GM23338 (cell line): ENCODE measurements around the gene ANTXR2.

Experiments
- EZH2 ChIP-seq: fragments of 200-600 bp; sonication (generic); IDR thresholded peaks from one replicate; pipeline ENCODE4 v1.8.0; 2017; ENCODE audit warnings: antibody characterized with exemption, mild to moderate bottlenecking, low read depth; ENCODE audit not compliant: unreplicated experiment
- EZH2phosphoT487 ChIP-seq: fragments of 200-600 bp; sonication (generic); IDR thresholded peaks from one replicate; pipeline ENCODE4 v1.8.1; 2018; ENCODE audit warnings: antibody characterized with exemption; ENCODE audit not compliant: unreplicated experiment
- JUNB ChIP-seq: IDR thresholded peaks from one replicate; pipeline ENCODE4 v1.6.1; 2016; ENCODE audit warnings: antibody characterized with exemption; ENCODE audit not compliant: unreplicated experiment
- POLR2AphosphoS5 ChIP-seq: IDR thresholded peaks from 2 replicates; pipeline ENCODE4 v1.6.1; 2016; ENCODE audit warnings: antibody characterized with exemption, low read depth
- ZNF331 ChIP-seq: fragments of 250-450 bp; sonication (Bioruptor Pico); IDR thresholded peaks from 2 replicates; pipeline ENCODE4 v1.5.0; 2020; ENCODE audit warnings: low read depth, mild to moderate bottlenecking, moderate library complexity
- TF ChIP-seq, protein P1 (sequence below), 2 experiments: fragments of 200-600 bp in 1 of 2; sonication (generic) in 1 of 2; conservative IDR thresholded peaks; 2 replicates each; pipeline versions ENCODE4 v1.5.1 to v1.6.1; 2016 to 2017; ENCODE audit warnings: antibody characterized with exemption in 2 of 2, low read depth in 2 of 2, mild to moderate bottlenecking in 2 of 2, moderate library complexity in 1 of 2
- TF ChIP-seq, protein P2 (sequence below): IDR thresholded peaks from one replicate; pipeline ENCODE4 v1.6.1; 2018; ENCODE audit warnings: antibody characterized with exemption; ENCODE audit not compliant: unreplicated experiment
- TF ChIP-seq, protein P3 (sequence below): IDR thresholded peaks from 2 replicates; pipeline ENCODE4 v1.6.1; 2016; ENCODE audit warnings: antibody characterized with exemption

DNA sequence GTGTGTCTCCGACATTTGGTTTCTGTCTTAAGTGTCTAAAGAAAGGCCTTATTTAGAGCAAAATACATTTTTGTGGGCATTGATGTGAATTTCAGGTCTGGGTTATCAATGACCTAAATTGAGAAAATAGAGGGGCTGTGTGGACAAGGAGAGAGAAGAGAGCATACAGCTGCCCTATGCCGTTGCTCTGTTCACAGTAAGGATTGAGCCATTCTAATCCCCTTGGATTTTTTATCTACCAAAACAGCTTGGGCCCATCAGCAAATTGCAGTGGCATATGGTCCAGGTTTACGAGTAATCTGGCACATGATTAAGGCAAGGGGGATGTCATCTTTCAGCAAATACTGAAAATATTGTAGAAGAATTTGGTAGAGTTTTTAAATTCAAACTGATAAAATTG lies 210.2 kb downstream of the ANTXR2 start:
- TF ChIP-seq, protein P1, sequence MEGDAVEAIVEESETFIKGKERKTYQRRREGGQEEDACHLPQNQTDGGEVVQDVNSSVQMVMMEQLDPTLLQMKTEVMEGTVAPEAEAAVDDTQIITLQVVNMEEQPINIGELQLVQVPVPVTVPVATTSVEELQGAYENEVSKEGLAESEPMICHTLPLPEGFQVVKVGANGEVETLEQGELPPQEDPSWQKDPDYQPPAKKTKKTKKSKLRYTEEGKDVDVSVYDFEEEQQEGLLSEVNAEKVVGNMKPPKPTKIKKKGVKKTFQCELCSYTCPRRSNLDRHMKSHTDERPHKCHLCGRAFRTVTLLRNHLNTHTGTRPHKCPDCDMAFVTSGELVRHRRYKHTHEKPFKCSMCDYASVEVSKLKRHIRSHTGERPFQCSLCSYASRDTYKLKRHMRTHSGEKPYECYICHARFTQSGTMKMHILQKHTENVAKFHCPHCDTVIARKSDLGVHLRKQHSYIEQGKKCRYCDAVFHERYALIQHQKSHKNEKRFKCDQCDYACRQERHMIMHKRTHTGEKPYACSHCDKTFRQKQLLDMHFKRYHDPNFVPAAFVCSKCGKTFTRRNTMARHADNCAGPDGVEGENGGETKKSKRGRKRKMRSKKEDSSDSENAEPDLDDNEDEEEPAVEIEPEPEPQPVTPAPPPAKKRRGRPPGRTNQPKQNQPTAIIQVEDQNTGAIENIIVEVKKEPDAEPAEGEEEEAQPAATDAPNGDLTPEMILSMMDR (conservative IDR thresholded peaks at IDR 0.05; ENCODE audit: low read depth in 2 of 2) = no peak
- TF ChIP-seq POLR2AphosphoS5 (no peak), EZH2phosphoT487 (no peak), ZNF331 (CRISPR knock-in tag) (no peak), EZH2 (no peak), JUNB (no peak)
- TF ChIP-seq, protein P2, sequence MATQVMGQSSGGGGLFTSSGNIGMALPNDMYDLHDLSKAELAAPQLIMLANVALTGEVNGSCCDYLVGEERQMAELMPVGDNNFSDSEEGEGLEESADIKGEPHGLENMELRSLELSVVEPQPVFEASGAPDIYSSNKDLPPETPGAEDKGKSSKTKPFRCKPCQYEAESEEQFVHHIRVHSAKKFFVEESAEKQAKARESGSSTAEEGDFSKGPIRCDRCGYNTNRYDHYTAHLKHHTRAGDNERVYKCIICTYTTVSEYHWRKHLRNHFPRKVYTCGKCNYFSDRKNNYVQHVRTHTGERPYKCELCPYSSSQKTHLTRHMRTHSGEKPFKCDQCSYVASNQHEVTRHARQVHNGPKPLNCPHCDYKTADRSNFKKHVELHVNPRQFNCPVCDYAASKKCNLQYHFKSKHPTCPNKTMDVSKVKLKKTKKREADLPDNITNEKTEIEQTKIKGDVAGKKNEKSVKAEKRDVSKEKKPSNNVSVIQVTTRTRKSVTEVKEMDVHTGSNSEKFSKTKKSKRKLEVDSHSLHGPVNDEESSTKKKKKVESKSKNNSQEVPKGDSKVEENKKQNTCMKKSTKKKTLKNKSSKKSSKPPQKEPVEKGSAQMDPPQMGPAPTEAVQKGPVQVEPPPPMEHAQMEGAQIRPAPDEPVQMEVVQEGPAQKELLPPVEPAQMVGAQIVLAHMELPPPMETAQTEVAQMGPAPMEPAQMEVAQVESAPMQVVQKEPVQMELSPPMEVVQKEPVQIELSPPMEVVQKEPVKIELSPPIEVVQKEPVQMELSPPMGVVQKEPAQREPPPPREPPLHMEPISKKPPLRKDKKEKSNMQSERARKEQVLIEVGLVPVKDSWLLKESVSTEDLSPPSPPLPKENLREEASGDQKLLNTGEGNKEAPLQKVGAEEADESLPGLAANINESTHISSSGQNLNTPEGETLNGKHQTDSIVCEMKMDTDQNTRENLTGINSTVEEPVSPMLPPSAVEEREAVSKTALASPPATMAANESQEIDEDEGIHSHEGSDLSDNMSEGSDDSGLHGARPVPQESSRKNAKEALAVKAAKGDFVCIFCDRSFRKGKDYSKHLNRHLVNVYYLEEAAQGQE = no peak
- TF ChIP-seq, protein P3, sequence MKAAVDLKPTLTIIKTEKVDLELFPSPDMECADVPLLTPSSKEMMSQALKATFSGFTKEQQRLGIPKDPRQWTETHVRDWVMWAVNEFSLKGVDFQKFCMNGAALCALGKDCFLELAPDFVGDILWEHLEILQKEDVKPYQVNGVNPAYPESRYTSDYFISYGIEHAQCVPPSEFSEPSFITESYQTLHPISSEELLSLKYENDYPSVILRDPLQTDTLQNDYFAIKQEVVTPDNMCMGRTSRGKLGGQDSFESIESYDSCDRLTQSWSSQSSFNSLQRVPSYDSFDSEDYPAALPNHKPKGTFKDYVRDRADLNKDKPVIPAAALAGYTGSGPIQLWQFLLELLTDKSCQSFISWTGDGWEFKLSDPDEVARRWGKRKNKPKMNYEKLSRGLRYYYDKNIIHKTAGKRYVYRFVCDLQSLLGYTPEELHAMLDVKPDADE = no peak
